Stimulated activated CD8-positive, alpha-beta memory T cell treated with anti-CD3 and anti-CD28 coated beads, Interleukin-7, amount 100 ng/mL, for 1 hour (primary cell): ENCODE data around the gene MARVELD2.
"Not testable (repeated sequence)": the region's sequence is repeated elsewhere in the genome, so short reads cannot be mapped to it uniquely, and the experiment has no call there.

ENCODE experiments used
- DNase-seq, 2 donors: peaks; one replicate each; pipeline ENCODE4 v3.0.0-alpha.2; 2020; ENCODE audit warnings: low read depth in 2 of 2

MARVELD2 gene

GRCh38 chr5:69450116-69450515, 35.2 kb downstream of the MARVELD2 start:
- no peak for DNase-seq

GRCh38 chr5:69450527-69450926, 35.6 kb downstream of the MARVELD2 start:
- not testable (repeated sequence) for DNase-seq

GRCh38 chr5:69451941-69452647, 37.2 kb downstream of the MARVELD2 start:
- no peak for DNase-seq

- DNase-seq, result not testable (repeated sequence)
These were observed 38.6 kb downstream of the MARVELD2 start for GRCh38 chr5:69453487-69453886.

GRCh38 chr5:69454460-69455249, 39.7 kb downstream of the MARVELD2 start:
- no peak for DNase-seq

- DNase-seq, result not testable (repeated sequence)
These were observed 40.6 kb downstream of the MARVELD2 start for GRCh38 chr5:69455428-69455988.

- DNase-seq, result no peak
These were observed 47.3 kb downstream of the MARVELD2 start for GRCh38 chr5:69462170-69462569.

GRCh38 chr5:69466375-69466774, 51.5 kb downstream of the MARVELD2 start:
- DNase-seq, result not testable (repeated sequence)

- DNase-seq, result no peak
These were observed 52.7 kb downstream of the MARVELD2 start for GRCh38 chr5:69467442-69468225.

GRCh38 chr5:69468631-69469030, 53.7 kb downstream of the MARVELD2 start:
- DNase-seq, result no peak

- DNase-seq, result not testable (repeated sequence)
These were observed 56.6 kb downstream of the MARVELD2 start for GRCh38 chr5:69471516-69471915.

- not testable (repeated sequence) for DNase-seq
These were observed 57.7 kb downstream of the MARVELD2 start for GRCh38 chr5:69472535-69473143.

- DNase-seq, result no peak
These were observed 62.3 kb downstream of the MARVELD2 start for GRCh38 chr5:69477170-69477569.

- DNase-seq, result not testable (repeated sequence)
These were observed 63.4 kb downstream of the MARVELD2 start for GRCh38 chr5:69478296-69478695.

GRCh38 chr5:69484891-69485290, 70.0 kb downstream of the MARVELD2 start:
- no peak for DNase-seq

- no peak for DNase-seq
These were observed 70.6 kb downstream of the MARVELD2 start for GRCh38 chr5:69485471-69485870.

GRCh38 chr5:69489246-69489645, 74.3 kb downstream of the MARVELD2 start:
- no peak for DNase-seq

GRCh38 chr5:69491027-69491426, 76.1 kb downstream of the MARVELD2 start:
- no peak for DNase-seq

- no peak for DNase-seq
These were observed 77.0 kb downstream of the MARVELD2 start for GRCh38 chr5:69491838-69492390.

GRCh38 chr5:69492391-69492922, 77.5 kb downstream of the MARVELD2 start, which contains the start of gene OCLN:
OCLN (plus strand) TSS chr5:69492790; CDS start chr5:69504245, 11,455 bp downstream.
- no peak for DNase-seq

GRCh38 chr5:69492923-69493395, 78.0 kb downstream of the MARVELD2 start:
- DNase-seq, result no peak
